T-helper 9 cell (primary cell): ENCODE measurements around the gene ZNF670.
"Not testable (repeated sequence)": the region's sequence is repeated elsewhere in the genome, so short reads cannot be mapped to it uniquely, and the experiment has no call there.

ENCODE experiments used
- DNase-seq: peaks from one replicate; pipeline ENCODE4 v3.0.0-alpha.2; 2020

ZNF670 gene

GRCh38 chr1:247037511-247038320 is 40.9 kb downstream of the ZNF670 start:
- DNase-seq = no peak

- DNase-seq = not testable (repeated sequence)
Measured at GRCh38 chr1:247032306-247032705, 46.3 kb downstream of the ZNF670 start.
